Endothelial cell of umbilical vein (primary cell): Measurements from ENCODE around the gene LRRTM4. TPM values are rescaled to one million over a fixed set of nuclear protein-coding genes. Genes with fewer than 3 reads are reported as not detected.

ENCODE experiments used
- BruUV-seq: library from RNA; stranded (reverse); fragments of 400-500 nt; replicated peaks from 2 replicates; lab custom pipeline; 2021; lab: Mats Ljungman, UMichigan
- CTCF ChIA-PET: fragments of 300-600, 350-600 bp; sonication (Branson Sonifier 250); formaldehyde crosslinking; loops from one replicate; lab custom pipeline; 2021; ENCODE audit warnings: antibody characterized with exemption, inconsistent platforms; lab: Charles Lee
- POLR2A ChIA-PET: fragments of 300-600, 350-600 bp; sonication (Branson Sonifier 250); formaldehyde crosslinking; loops from one replicate; lab custom pipeline; 2021; ENCODE audit warnings: antibody characterized with exemption, inconsistent platforms; lab: Charles Lee
- DNase-seq: peaks from one replicate; pipeline ENCODE4 v3.0.0-alpha.2; 2011; ENCODE audit warnings: low read depth, low spot score
- FAIRE-seq: peaks from 2 replicates; lab custom pipeline; 2011; peaks lifted over from hg19 to GRCh38; lab: Jason Lieb, UNC
- H2AFZ ChIP-seq: 2 replicates; pipeline ENCODE4 v1.6.0; 2012; ENCODE audit warnings: low read depth, low read length, control low read depth, inconsistent platforms
- H3K27ac ChIP-seq: 2 replicates; pipeline ENCODE4 v1.5.1; 2011; ENCODE audit warnings: low read depth, mild to moderate bottlenecking, control low read depth, low read length, moderate library complexity; ENCODE audit not compliant: insufficient read depth
- H3K27me3 ChIP-seq, 2 experiments: 2 replicates each; pipeline versions ENCODE4 v1.6.0 to v1.6.1; 2011; ENCODE audit warnings: low read length in 2 of 2, mixed read lengths in 1 of 2; ENCODE audit not compliant: control insufficient read depth in 2 of 2, insufficient read depth in 2 of 2
- H3K36me3 ChIP-seq, 2 experiments: 2 replicates in 1 of 2; 3 replicates in 1 of 2; pipeline ENCODE4 v1.5.1; 2011; ENCODE audit warnings: low read length in 2 of 2, mild to moderate bottlenecking in 1 of 2, moderate library complexity in 1 of 2; ENCODE audit not compliant: control insufficient read depth in 2 of 2, insufficient read depth in 2 of 2; ENCODE audit errors: extremely low read depth in 1 of 2
- H3K4me1 ChIP-seq: 3 replicates; pipeline ENCODE4 v1.5.1; 2011; ENCODE audit warnings: mild to moderate bottlenecking, low read length; ENCODE audit not compliant: control insufficient read depth, insufficient read depth; ENCODE audit errors: extremely low read depth
- H3K4me2 ChIP-seq: 2 replicates; pipeline ENCODE4 v1.6.1; 2011; ENCODE audit warnings: low read length, control low read depth, mixed read lengths; ENCODE audit not compliant: insufficient read depth
- H3K4me3 ChIP-seq, 3 experiments: fragments of 200-600 bp in 1 of 3; sonication (generic), shearing (Covaris generic) in 1 of 3; replicated peaks in 1 of 3; 2 replicates each; pipeline ENCODE4 v1.5.1; 2011 to 2016; ENCODE audit warnings: control low read depth in 3 of 3, low read length in 3 of 3, mild to moderate bottlenecking in 2 of 3, inconsistent platforms in 1 of 3, low read depth in 1 of 3, moderate library complexity in 1 of 3; ENCODE audit not compliant: insufficient read depth in 1 of 3
- H3K79me2 ChIP-seq: 2 replicates; pipeline ENCODE4 v1.6.0; 2012; ENCODE audit warnings: low read length, inconsistent platforms; ENCODE audit not compliant: control insufficient read depth, insufficient read depth
- H3K9ac ChIP-seq: replicated peaks from 2 replicates; pipeline ENCODE3; 2011; ENCODE audit warnings: low read length, control low read depth; ENCODE audit not compliant: insufficient read depth; ENCODE audit errors: extremely low read depth
- H3K9me1 ChIP-seq: replicated peaks from 3 replicates; pipeline ENCODE4 v1.6.0; 2011; ENCODE audit warnings: mild to moderate bottlenecking, low read length; ENCODE audit not compliant: control insufficient read depth, insufficient read depth; ENCODE audit errors: extremely low read depth
- H3K9me3 ChIP-seq: replicated peaks from 2 replicates; pipeline ENCODE4 v1.5.1; 2012; ENCODE audit warnings: low read length, inconsistent platforms; ENCODE audit not compliant: control insufficient read depth, insufficient read depth
- H4K20me1 ChIP-seq: replicated peaks from 2 replicates; pipeline ENCODE3; 2011; ENCODE audit warnings: mild to moderate bottlenecking, low read length; ENCODE audit not compliant: control insufficient read depth, insufficient read depth; ENCODE audit errors: extremely low read depth
- EZH2 ChIP-seq: IDR thresholded peaks from 2 replicates; pipeline ENCODE4 v1.6.1; 2012; ENCODE audit warnings: borderline replicate concordance, low read depth, mild to moderate bottlenecking, moderate library complexity, low read length, inconsistent platforms; ENCODE audit not compliant: severe bottlenecking
- FOS ChIP-seq: IDR thresholded peaks from 2 replicates; pipeline ENCODE4 v1.6.1; 2011; ENCODE audit warnings: mild to moderate bottlenecking, low read length, moderate library complexity, borderline replicate concordance; ENCODE audit not compliant: insufficient read depth
- GATA2 ChIP-seq: IDR thresholded peaks from 2 replicates; pipeline ENCODE4 v1.7.0; 2011; ENCODE audit warnings: low read depth, mild to moderate bottlenecking, moderate library complexity, mixed read lengths, low read length; ENCODE audit not compliant: insufficient read length, insufficient read depth
- JUN ChIP-seq: IDR thresholded peaks from 2 replicates; pipeline ENCODE4 v1.6.1; 2011; ENCODE audit warnings: borderline replicate concordance, low read depth; ENCODE audit not compliant: insufficient read length, insufficient read depth
- MAX ChIP-seq: IDR thresholded peaks from 2 replicates; pipeline ENCODE4 v1.6.1; 2011; ENCODE audit not compliant: insufficient read depth, insufficient read length
- MYC ChIP-seq: IDR thresholded peaks from one replicate; pipeline ENCODE4 v1.6.1; 2011; ENCODE audit warnings: mild to moderate bottlenecking, low read depth, low read length
- POLR2A ChIP-seq: IDR thresholded peaks from 2 replicates; pipeline ENCODE4 v1.6.1; 2012; ENCODE audit warnings: low read depth, mild to moderate bottlenecking, control low read depth, low read length
- POLR2AphosphoS5 ChIP-seq: IDR thresholded peaks from 2 replicates; pipeline ENCODE4 v1.6.1; 2012; ENCODE audit warnings: low read depth, mild to moderate bottlenecking, control low read depth, low read length, moderate library complexity; ENCODE audit not compliant: insufficient read depth
- dilution Hi-C: fragments of 300-500 bp; cut with MboI; formaldehyde crosslinking; loops from one replicate; pipeline ENCODE4 v1.15.0; 2019; ENCODE audit warnings: low sequenced_read_pairs; ENCODE audit not compliant: extremely low pct_ligation_motif_present
- intact Hi-C: fragments of 100-400 bp; cut with micrococcal nuclease; formaldehyde crosslinking; loops from one replicate; pipeline ENCODE4 v1.10.0; 2022
- polyA plus RNA-seq, 4 experiments: library from polyadenylated mRNA; depleted of rRNA in 3 of 4; stranded (reverse) in 3 of 4; unstranded in 1 of 4; fragments of >200 nt; gene quantifications; 2 replicates each; pipeline versions ENCODE4 v1.2.1 to v1.2.3, GENCODE V29; 2011 to 2012; ENCODE audit warnings: missing spikeins in 1 of 4
- total RNA-seq: library from RNA; stranded (reverse); gene quantifications from 2 replicates; pipeline ENCODE4 v1.2.3, GENCODE V29; 2021
- TF ChIP-seq, protein P1 (sequence below), 2 donors: IDR thresholded peaks; 1 replicate in 1 of 2; 2 replicates in 1 of 2; pipeline ENCODE4 v1.5.1; 2011; ENCODE audit warnings: low read length in 2 of 2, mild to moderate bottlenecking in 2 of 2, moderate library complexity in 2 of 2, control low read depth in 1 of 2, inconsistent platforms in 1 of 2, low read depth in 1 of 2; ENCODE audit not compliant: insufficient read depth in 1 of 2; ENCODE audit errors: extremely low read depth in 1 of 2

The LRRTM4 gene
- total and polyA plus RNA-seq, 2 donors (not counting 3 experiments of a cell fraction or from before 2014, with no cell fraction given) = not detected

- no peaks in the 10 kb centered on the region for H3K9me1 ChIP-seq
- TF ChIP-seq POLR2A = no peak
- TF ChIP-seq MYC = no peak
- TF ChIP-seq JUN = no peak
- TF ChIP-seq, protein P1, sequence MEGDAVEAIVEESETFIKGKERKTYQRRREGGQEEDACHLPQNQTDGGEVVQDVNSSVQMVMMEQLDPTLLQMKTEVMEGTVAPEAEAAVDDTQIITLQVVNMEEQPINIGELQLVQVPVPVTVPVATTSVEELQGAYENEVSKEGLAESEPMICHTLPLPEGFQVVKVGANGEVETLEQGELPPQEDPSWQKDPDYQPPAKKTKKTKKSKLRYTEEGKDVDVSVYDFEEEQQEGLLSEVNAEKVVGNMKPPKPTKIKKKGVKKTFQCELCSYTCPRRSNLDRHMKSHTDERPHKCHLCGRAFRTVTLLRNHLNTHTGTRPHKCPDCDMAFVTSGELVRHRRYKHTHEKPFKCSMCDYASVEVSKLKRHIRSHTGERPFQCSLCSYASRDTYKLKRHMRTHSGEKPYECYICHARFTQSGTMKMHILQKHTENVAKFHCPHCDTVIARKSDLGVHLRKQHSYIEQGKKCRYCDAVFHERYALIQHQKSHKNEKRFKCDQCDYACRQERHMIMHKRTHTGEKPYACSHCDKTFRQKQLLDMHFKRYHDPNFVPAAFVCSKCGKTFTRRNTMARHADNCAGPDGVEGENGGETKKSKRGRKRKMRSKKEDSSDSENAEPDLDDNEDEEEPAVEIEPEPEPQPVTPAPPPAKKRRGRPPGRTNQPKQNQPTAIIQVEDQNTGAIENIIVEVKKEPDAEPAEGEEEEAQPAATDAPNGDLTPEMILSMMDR (IDR thresholded peaks at IDR 0.05; ENCODE audit: extremely low read depth in 1 of 2, insufficient read depth in 1 of 2, low read depth in 1 of 2, low read length in 2 of 2) = no peak
- no peak for TF ChIP-seq GATA2
- no peak for TF ChIP-seq EZH2
- no peak for TF ChIP-seq POLR2AphosphoS5
- no peak for TF ChIP-seq FOS
- no peak for TF ChIP-seq MAX
- no peaks in the 10 kb centered on the region for H3K27me3 ChIP-seq
- no peaks in the 10 kb centered on the region for H3K9me3 ChIP-seq
- DNase-seq (no peak), FAIRE-seq (no peak)
- H3K4me1 ChIP-seq = no peaks in the 10 kb centered on the region
- H2AFZ ChIP-seq = no peak overlapping the region
- dilution Hi-C loops (no loop called here), intact Hi-C loops (no loop called here)
- H3K36me3 ChIP-seq = no peaks in the 10 kb centered on the region
- no peak overlapping the region for H3K27ac ChIP-seq
- no peak overlapping the region for H3K4me2 ChIP-seq
- ChIA-PET POLR2A (no interaction called here), CTCF (no interaction called here)
- H3K4me3 ChIP-seq = no peak overlapping the region
- no peak overlapping the region for H3K9ac ChIP-seq
- BruUV-seq = no TSS peak
- no peaks in the 10 kb centered on the region for H3K79me2 ChIP-seq
- no peaks in the 10 kb centered on the region for H4K20me1 ChIP-seq
Measured at GRCh38 chr2:77119333-77119732, 402.8 kb downstream of the LRRTM4 start.
